Measurements from ENCODE around the gene SMO.
"Not testable (repeated sequence)": the region's sequence is repeated elsewhere in the genome, so short reads cannot be mapped to it uniquely, and the experiment has no call there.

The SMO gene

DNA sequence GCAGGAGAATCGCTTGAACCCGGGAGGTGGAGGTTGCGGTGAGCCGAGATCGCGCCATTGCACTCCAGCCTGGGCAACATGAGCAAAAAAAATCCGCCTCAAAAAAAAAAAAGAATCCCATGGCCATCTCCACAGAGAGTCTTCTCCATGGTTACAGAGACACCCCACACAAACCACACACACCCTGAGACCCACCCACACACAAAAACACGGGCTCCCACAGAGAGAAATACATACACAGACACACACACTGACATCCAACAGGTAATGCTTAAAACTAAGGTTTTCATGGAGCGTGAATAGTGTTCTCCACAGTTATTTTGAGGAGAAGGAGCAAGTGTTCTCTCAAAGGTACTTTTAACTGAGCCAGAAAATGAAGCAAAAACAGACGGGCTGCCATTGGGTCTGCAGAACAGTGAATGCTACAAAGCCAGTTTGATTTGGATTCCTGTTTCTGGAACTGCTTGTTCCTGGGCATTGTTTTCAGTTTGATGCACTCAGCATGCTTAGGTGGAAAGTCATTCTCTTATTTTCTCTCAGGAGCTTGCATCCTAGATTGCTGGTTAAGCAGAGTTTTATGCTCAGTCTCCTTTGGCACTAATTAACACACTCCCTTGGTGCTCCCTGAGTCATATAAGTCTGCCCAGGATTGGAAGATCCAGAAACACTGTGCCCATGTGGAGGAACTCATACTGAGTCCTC is 51.8 kb downstream of the SMO start:
- no peak for DNase-seq

DNA sequence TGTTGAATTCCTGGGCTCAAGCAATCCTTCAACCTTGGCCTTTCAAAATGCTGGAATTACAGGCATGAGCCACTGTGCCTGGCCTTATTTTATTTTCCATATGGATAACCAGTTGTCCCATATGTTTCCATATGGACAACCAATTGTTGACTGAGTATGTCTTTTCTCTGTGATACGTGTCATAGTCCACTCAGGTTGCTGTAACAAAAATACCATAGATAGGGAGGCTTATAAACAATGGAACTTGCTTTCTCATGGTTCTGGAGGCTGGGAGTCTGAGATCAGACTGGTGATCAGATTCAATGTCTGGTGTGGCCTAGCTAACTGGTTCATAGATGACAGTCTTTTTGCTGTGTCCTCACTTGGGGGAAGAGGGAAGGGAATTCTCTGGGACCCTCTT is 55.8 kb downstream of the SMO start:
- no peak for DNase-seq

GRCh38 chr7:129245533-129245932 is 57.1 kb downstream of the SMO start:
- no peak for DNase-seq

- DNase-seq = no peak
Observed at GRCh38 chr7:129247087-129247486, 58.7 kb downstream of the SMO start.

DNA sequence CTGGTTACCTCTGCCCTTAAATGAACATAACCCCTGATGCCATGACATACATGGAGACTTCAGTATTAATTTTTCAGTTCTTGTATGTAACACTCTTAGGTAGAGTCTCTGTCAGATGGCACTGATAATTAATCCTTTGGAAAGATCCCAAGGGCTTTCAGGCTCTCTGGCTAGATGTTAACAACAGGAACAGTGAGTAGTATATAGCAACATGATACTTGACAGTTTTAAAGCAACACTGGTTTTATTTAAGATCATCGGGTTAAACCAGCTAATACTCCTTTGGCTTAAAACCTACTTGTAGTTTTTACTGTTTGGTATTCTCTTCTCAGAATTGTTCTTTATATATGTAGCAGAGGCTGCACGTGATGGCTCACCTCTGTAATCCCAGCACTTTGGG is 63.7 kb downstream of the SMO start:
- no peak for DNase-seq

DNA sequence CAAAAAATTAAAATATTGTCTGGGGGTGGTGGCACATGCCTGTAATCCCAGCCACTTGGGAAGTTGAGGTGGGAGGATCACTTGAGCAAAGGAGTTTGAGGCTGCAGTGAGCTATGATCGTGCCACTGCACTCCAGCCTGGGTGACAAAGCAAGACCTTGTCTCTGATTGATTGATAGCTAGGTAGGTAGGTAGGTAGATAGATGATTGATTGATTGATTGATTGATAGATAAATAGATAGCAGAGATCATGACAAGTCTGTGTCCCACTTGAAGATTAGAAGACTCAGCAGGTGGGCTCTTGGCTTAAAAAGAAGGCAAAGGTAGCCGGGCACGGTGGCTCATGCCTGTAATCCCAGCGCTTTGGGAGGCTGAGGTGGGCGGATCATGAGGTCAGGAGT is 64.2 kb downstream of the SMO start:
- DNase-seq = not testable (repeated sequence)

GRCh38 chr7:129255800-129256199 is 67.4 kb downstream of the SMO start:
- no peak for DNase-seq

- DNase-seq = no peak
Observed at GRCh38 chr7:129256221-129256620, 67.8 kb downstream of the SMO start.

- no peak for DNase-seq
Observed at GRCh38 chr7:129257168-129257567, 68.7 kb downstream of the SMO start.

DNA sequence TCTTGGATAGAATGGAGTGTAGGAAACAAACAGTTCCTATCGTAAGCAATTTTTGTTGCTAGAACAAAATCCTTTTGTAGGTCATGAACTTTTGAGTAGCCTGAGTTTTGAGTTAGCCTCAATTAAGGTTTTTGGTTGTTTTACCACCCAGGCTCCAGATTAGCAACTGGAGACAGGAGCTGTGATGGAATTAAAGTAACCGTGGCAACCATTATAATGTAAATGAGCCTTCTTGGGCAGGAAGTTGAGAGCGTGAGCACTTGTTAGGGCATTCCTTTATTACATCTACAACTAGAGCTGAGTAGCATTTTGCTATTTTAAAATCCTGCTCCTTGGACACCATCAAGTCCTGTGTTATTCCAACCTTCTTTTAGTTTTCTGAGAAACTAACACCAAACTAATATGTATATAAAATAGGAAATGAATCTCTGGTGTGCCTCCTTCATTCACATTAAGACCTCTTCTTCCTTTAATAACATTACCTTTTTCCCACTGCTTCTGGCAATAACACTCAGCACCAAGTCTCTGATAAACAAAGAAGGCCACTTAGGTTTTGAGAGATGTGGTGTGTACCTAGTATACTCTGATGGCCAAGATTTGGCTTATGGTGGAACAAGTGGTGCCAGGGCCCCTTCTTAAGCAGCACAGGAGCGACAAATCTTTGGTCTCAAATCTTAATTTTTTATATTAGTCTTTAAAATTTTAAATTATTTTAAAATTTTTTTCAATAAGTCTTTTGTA is 70.4 kb downstream of the SMO start:
- no peak for DNase-seq

DNA sequence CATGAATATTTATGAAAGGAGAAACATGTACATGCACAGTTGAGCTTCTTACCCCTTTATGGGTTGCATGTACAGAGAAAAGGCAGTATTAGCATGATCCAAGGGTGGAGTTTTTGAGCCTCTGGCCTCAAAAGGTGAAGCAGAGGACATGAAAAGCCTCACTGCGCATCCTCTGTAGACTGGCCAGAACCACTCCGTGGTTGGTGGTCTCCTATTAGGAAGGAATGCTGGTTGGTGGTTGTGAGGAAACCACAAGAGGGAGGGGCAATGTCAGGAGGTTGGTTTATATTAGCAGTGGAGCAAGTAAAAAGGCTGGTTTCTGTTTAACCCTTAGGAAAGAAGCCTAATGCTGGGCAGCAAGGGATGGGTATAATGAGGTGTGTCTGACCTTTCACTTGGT is 73.9 kb downstream of the SMO start:
- DNase-seq = no peak
